GM18870 (cell line): ENCODE data around the gene LRRC23.
"Not testable (repeated sequence)": the region's sequence is repeated elsewhere in the genome, so short reads cannot be mapped to it uniquely, and the experiment has no call there.

Experiments used
- ATAC-seq: cut with Tn5 transposase; IDR thresholded peaks from one replicate; pipeline ENCODE4 v1.9.1; 2021; ENCODE audit warnings: moderate library complexity; ENCODE audit not compliant: unreplicated experiment

LRRC23 gene

DNA sequence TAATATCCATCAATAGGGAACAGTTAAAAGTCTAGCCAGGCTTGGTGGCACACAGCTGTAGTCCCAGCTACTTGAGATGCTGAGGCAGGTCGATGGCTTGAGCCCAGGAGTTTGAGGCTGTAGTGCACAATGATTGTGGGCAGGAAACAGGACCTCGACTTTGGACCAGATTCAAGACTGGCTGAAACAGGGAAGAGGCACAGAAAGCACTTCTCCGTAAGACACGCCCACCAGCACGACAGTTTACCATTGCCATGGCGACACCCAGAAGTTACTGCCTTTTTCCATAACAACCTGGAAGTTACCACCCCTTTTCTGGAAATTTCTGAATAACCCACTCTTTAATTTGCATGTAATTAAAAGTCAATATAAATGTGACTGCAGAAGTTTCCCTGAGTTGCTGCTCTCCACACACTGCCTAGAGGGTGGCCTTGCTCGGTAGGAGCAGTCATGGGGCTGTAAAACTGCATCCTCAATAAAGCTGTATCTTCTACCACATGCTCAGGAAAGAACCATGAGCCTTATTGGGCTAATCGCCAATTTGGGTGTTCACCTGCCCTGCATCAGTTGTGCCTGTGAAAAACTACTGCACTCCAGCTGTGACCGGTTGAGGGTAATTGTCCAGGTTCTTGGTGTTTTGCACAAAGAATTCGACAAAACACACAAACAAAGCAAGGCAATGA is 4.6 kb upstream of the LRRC23 start:
- no peak for ATAC-seq

DNA sequence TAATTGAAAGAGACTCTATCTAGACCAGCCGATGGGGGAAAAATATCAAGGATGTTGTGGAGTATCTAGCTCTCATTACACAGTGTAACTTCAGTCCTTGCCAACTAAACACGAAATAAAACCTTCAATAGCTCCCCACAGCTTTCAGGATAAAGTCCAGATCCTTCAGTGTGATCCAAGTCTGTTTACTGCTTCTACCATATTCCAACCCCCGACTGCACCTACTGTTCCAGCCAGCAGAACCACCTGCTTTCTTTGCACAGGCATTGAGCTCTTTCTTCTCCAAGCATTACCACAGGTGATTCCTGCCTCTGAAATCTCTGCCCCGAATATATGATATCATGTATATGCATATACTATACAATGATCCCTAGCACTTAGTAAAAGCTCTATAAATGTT is 2.2 kb upstream of the LRRC23 start:
- no peak for ATAC-seq

DNA sequence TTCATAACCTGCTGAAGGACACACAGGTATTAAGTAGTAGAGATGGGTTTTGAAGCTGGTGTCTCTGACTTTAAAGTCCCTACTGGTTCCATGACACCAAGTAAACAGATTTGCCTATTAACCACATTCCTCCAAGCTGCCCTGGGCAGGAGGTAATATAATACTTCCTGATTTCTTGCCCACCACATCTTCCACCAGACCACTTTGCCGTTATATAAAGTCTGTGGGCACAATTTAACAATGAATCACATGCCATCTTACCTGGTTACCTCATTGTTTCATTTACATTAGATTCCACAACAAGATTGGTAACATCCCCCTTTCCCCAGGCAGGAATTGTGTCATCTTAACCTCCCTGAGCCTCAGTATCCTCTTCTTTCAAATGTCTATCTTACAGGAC is 900 bp upstream of the LRRC23 start:
- no peak for ATAC-seq

- ATAC-seq: no peak
Observed at GRCh38 chr12:6905414-6906040, 905 bp downstream of the LRRC23 start.

GRCh38 chr12:6908141-6908540 is 3.5 kb downstream of the LRRC23 start:
- not testable (repeated sequence) for ATAC-seq

DNA sequence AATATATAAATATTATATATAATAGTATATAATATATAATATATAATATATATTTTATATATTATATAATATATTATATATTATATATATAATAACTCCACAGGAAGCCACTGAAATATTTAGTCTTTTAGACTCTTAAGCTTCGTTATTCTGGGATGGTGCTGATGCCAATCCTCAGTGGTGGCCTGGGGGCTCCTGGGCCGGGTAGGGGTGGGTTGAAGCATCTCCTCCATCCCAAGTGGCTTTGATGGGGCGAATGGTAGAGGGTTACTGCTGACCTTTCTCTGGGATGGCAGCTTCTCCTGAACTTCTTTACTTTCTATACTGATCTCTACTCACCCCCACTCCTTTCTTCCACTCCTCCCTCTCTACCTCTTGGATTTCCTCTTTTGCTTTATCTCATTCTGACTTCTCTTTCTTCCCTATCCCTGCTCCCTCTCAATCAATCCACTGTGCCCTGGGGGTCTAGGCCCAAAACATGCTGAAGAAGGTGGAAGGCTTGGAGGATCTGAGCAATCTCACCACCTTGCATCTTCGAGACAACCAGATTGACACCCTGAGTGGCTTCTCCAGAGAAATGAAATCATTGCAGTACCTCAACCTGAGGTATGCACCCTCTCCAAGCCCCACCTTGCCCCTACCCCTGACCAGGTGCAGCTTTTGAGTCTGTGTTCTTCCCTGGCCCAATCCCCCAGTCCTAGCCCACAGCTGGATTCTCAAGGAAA is 5.0 kb downstream of the LRRC23 start:
- no peak for ATAC-seq

- ATAC-seq: no peak
Observed at GRCh38 chr12:6912164-6912935, 7.7 kb downstream of the LRRC23 start.

- ATAC-seq: no peak
Observed at GRCh38 chr12:6914246-6914946, 9.8 kb downstream of the LRRC23 start, which contains the start of gene ENO2. TSS of gene ENO2 (plus strand) at chr12:6914580. CDS start at chr12:6915833, 1,253 bp downstream.

GRCh38 chr12:6914947-6915788 is 10.5 kb downstream of the LRRC23 start:
- ATAC-seq: no peak

DNA sequence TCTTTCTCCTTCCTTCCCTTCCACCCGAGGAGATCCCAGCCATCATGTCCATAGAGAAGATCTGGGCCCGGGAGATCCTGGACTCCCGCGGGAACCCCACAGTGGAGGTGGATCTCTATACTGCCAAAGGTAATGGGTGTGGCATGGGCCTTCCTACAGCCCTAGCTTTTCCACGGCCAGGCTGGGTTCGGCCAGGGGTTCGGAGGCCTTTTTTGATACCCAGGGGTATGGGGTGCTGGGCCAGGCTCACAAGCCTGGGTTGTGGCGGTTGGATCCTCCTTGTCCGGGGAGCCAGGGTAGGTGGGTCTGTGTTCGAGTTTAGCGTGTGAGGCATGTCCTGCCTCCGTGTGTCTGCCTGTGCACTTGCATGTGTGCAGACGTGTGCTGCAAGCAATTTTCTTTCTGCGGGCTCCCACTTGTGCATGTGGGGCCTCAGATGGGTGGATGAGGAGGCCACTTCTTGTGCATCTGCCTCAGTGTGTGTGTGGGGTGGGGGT is 11.2 kb downstream of the LRRC23 start:
- ATAC-seq: no peak

DNA sequence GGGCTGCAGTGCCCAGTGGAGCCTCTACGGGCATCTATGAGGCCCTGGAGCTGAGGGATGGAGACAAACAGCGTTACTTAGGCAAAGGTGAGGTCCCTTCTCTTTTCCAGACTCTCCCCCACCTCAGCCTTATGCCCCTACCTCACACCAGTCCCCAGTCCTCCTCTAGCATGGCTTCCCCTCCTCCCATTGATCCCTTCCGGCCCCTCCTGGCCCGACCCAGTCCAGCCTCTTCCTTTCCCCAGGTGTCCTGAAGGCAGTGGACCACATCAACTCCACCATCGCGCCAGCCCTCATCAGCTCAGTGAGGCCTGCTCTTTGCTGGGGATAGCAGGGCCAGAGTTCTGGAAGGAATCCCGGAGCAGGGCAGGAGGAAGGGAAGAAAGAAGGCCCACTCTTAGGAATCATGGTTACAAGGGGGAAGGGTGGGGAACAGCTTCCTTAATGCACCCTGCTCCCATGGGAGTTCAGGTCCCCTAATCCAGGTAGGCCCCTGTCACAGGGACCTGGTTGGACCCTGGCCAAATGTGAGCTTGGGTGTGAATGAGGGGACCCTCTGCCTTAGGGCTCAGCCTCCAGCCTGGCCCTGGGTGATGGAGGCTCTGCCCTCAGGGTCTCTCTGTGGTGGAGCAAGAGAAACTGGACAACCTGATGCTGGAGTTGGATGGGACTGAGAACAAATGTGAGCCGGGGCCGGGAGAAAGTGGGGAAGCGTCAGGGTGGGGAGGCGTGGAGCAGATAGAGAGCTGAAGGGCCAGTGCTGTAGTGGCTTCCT is 12.0 kb downstream of the LRRC23 start:
- no peak for ATAC-seq

DNA sequence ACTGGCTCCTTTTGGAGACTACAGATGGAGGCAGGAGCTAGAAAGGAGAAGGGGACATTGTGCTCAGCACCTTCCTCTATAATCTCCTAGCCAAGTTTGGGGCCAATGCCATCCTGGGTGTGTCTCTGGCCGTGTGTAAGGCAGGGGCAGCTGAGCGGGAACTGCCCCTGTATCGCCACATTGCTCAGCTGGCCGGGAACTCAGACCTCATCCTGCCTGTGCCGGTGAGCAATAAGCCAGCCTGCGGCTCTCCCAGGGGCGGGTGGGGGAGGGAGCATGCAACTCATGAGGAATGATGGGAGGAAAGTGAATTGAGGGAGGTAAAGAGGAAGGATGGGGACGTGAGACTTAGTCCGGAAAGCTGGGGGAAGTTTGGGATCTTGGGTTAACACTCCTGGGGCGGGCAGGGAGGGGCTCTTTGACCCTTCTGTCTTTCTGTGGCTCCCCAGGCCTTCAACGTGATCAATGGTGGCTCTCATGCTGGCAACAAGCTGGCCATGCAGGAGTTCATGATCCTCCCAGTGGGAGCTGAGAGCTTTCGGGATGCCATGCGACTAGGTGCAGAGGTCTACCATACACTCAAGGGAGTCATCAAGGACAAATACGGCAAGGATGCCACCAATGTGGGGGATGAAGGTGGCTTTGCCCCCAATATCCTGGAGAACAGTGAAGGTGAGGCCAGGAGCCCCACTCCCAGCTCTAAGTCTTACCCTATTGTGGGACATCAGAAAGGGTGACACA is 13.0 kb downstream of the LRRC23 start:
- no peak for ATAC-seq

- ATAC-seq: no peak
Observed at GRCh38 chr12:6919588-6919987, 15.0 kb downstream of the LRRC23 start.

DNA sequence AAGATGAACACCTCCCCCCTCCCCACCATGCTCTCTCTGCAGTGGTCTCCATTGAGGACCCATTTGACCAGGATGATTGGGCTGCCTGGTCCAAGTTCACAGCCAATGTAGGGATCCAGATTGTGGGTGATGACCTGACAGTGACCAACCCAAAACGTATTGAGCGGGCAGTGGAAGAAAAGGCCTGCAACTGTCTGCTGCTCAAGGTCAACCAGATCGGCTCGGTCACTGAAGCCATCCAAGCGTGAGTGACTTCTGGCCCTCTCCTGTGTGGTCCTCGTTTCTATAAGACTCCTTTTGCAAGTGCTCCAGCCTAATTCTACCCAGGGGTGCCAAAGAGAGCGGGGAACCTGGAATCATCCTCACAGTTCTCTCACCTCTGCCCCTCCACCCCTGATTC is 16.9 kb downstream of the LRRC23 start:
- no peak for ATAC-seq

DNA sequence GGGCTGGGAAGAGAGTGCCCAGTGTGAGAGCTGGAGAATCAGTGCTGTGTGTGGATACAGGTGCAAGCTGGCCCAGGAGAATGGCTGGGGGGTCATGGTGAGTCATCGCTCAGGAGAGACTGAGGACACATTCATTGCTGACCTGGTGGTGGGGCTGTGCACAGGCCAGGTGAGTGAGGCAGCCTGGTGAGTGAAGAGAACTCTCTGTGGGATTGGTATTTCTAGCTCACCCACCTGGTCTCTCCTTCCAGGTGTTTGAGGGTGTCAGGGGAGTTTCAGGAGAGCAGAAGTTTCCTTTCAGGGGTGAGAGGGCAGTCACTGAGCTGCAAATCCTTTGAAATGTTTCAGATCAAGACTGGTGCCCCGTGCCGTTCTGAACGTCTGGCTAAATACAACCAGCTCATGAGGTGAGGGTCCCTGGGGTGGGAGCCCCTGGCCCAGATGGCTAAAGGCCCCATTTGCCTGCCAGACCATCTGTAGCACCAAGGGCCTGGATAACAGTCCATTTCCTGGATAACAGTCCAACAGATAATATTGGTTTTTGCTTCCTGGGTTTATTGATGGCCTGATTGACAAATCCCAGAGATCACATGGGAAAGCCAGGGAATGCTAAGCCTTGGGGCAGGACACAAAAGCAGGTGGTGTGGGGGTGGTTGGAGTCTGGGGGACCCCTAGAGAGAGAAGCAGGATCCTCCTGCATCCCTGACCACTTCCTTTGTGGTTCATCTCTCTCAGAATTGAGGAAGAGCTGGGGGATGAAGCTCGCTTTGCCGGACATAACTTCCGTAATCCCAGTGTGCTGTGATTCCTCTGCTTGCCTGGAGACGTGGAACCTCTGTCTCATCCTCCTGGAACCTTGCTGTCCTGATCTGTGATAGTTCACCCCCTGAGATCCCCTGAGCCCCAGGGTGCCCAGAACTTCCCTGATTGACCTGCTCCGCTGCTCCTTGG is 17.6 kb downstream of the LRRC23 start:
- ATAC-seq: no peak

DNA sequence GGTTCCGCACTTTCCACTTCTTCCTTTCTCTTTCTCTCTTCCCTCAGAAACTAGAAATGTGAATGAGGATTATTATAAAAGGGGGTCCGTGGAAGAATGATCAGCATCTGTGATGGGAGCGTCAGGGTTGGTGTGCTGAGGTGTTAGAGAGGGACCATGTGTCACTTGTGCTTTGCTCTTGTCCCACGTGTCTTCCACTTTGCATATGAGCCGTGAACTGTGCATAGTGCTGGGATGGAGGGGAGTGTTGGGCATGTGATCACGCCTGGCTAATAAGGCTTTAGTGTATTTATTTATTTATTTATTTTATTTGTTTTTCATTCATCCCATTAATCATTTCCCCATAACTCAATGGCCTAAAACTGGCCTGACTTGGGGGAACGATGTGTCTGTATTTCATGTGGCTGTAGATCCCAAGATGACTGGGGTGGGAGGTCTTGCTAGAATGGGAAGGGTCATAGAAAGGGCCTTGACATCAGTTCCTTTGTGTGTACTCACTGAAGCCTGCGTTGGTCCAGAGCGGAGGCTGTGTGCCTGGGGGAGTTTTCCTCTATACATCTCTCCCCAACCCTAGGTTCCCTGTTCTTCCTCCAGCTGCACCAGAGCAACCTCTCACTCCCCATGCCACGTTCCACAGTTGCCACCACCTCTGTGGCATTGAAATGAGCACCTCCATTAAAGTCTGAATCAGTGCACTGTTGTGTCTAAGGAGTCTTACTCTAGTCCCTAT is 18.5 kb downstream of the LRRC23 start:
- no peak for ATAC-seq
